GM19193 (cell line): Measurements from ENCODE around the gene PIM3.

ENCODE experiments used
- POLR2A ChIP-seq: IDR thresholded peaks from 4 replicates; pipeline ENCODE4 v1.6.1; 2011; ENCODE audit not compliant: insufficient read depth, insufficient read length; ENCODE audit errors: extremely low read depth

Gene PIM3

GRCh38 chr22:49948116-49948957 is 12.2 kb upstream of the PIM3 start:
- TF ChIP-seq POLR2A, result no peak

- TF ChIP-seq POLR2A, result no peak
These were observed 11.3 kb upstream of the PIM3 start for GRCh38 chr22:49948958-49949913.

- TF ChIP-seq POLR2A, result no peak
These were observed 10.7 kb upstream of the PIM3 start for GRCh38 chr22:49949914-49950292.

GRCh38 chr22:49950396-49950994 is 10.1 kb upstream of the PIM3 start:
- no peak for TF ChIP-seq POLR2A

GRCh38 chr22:49951000-49951677 is 9.4 kb upstream of the PIM3 start:
- no peak for TF ChIP-seq POLR2A

GRCh38 chr22:49951678-49951985 is 8.9 kb upstream of the PIM3 start:
- no peak for TF ChIP-seq POLR2A

GRCh38 chr22:49951986-49952896 is 8.3 kb upstream of the PIM3 start:
- no peak for TF ChIP-seq POLR2A

- TF ChIP-seq POLR2A, result no peak
These were observed 7.4 kb upstream of the PIM3 start for GRCh38 chr22:49953027-49953679.

- no peak for TF ChIP-seq POLR2A
These were observed 6.8 kb upstream of the PIM3 start for GRCh38 chr22:49953680-49954344.

- TF ChIP-seq POLR2A, result no peak
These were observed 6.2 kb upstream of the PIM3 start for GRCh38 chr22:49954354-49954753.

- no peak for TF ChIP-seq POLR2A
These were observed 5.5 kb upstream of the PIM3 start for GRCh38 chr22:49954991-49955580.

- TF ChIP-seq POLR2A, result no peak
These were observed 4.8 kb upstream of the PIM3 start for GRCh38 chr22:49955581-49956417.
